ENCODE data around the gene INPP5F.

DNA sequence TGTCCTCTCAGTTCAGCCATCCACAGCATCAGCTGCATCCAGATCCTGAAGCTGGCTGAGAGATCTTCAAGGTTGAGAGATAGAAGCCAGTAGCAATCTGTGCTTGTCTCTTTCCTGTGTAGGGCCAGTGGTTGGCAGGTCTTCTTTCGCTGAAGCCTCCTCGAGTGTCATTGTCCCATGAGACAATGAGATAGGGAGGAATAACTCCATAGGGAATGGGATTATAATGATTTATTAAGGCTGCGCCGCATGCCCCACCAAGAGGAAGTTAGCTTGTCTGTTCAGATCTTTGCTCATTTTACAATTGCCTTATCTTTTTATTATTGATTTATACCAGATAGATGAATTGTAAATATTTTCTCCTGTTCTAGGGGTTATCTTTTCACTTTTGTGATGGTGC lies 85.3 kb downstream of the INPP5F start:
- TF ChIP-seq CTCF (CRISPR knock-in tag; IDR thresholded peaks at IDR 0.05) = no peak
- no peak for TF ChIP-seq ZNF224 (CRISPR knock-in tag; IDR thresholded peaks at IDR 0.05)
- TF ChIP-seq, protein P1, sequence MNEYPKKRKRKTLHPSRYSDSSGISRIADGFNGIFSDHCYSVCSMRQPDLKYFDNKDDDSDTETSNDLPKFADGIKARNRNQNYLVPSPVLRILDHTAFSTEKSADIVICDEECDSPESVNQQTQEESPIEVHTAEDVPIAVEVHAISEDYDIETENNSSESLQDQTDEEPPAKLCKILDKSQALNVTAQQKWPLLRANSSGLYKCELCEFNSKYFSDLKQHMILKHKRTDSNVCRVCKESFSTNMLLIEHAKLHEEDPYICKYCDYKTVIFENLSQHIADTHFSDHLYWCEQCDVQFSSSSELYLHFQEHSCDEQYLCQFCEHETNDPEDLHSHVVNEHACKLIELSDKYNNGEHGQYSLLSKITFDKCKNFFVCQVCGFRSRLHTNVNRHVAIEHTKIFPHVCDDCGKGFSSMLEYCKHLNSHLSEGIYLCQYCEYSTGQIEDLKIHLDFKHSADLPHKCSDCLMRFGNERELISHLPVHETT (CRISPR knock-in tag; conservative IDR thresholded peaks at IDR 0.05) = no peak
- TF ChIP-seq, protein P2, sequence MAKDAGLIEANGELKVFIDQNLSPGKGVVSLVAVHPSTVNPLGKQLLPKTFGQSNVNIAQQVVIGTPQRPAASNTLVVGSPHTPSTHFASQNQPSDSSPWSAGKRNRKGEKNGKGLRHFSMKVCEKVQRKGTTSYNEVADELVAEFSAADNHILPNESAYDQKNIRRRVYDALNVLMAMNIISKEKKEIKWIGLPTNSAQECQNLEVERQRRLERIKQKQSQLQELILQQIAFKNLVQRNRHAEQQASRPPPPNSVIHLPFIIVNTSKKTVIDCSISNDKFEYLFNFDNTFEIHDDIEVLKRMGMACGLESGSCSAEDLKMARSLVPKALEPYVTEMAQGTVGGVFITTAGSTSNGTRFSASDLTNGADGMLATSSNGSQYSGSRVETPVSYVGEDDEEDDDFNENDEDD (CRISPR knock-in tag; IDR thresholded peaks at IDR 0.05; ENCODE audit: borderline replicate concordance) = no peak
